CD4-positive, alpha-beta T cell (primary cell): ENCODE measurements around the gene PLEKHH3. TPM values are rescaled to one million over a fixed set of nuclear protein-coding genes. Genes with fewer than 3 reads are reported as not detected.
A peak's percentile ranks its signal among the peaks of the same experiment; 100 is the strongest.

Source experiments
- ATAC-seq: fragments of 200-7000 bp; cut with Tn5 transposase; one replicate; pipeline ENCODE4 v1.10.0; 2022; ENCODE audit warnings: mild to moderate bottlenecking; ENCODE audit not compliant: poor library complexity
- CTCF ChIA-PET: fragments of 350-600 bp; sonication (Branson Sonifier 250); formaldehyde crosslinking; loops from one replicate; lab custom pipeline; 2021; ENCODE audit warnings: antibody characterized with exemption, inconsistent platforms; lab: Charles Lee
- POLR2A ChIA-PET: fragments of 350-600 bp; sonication (Branson Sonifier 250); formaldehyde crosslinking; loops from one replicate; lab custom pipeline; 2021; ENCODE audit warnings: antibody characterized with exemption, inconsistent platforms; lab: Charles Lee
- DNase-seq, 14 experiments: peaks; one replicate each; pipeline ENCODE4 v3.0.0-alpha.2; 2013 to 2020; ENCODE audit warnings: mixed read lengths in 2 of 14
- H3K27ac ChIP-seq, 2 donors: one replicate each; pipeline versions ENCODE4 v1.5.1 to v1.7.0; 2013; ENCODE audit warnings: low read length in 2 of 2, low read depth in 1 of 2, mild to moderate bottlenecking in 1 of 2
- H3K27me3 ChIP-seq, 2 experiments: 1 replicate in 1 of 2; 2 replicates in 1 of 2; pipeline versions ENCODE4 v1.6.1 to v1.7.0; 2013; ENCODE audit warnings: low read length in 2 of 2, control low read depth in 1 of 2, mild to moderate bottlenecking in 1 of 2, moderate library complexity in 1 of 2; ENCODE audit not compliant: insufficient read depth in 2 of 2, control insufficient read depth in 1 of 2
- H3K36me3 ChIP-seq: one replicate; pipeline ENCODE4 v1.6.1; 2013; ENCODE audit warnings: low read length, control low read depth; ENCODE audit not compliant: insufficient read depth
- H3K4me1 ChIP-seq: one replicate; pipeline ENCODE4 v1.6.1; 2013; ENCODE audit warnings: low read length, control low read depth; ENCODE audit not compliant: insufficient read depth
- H3K4me3 ChIP-seq: one replicate; pipeline ENCODE4 v1.5.1; 2013; ENCODE audit warnings: mild to moderate bottlenecking, low read length, moderate library complexity
- H3K9me3 ChIP-seq, 2 experiments: 1 replicate in 1 of 2; 2 replicates in 1 of 2; pipeline versions ENCODE4 v1.6.1 to v1.7.0; 2013; ENCODE audit warnings: low read length in 2 of 2, mild to moderate bottlenecking in 2 of 2, control low read depth in 1 of 2, moderate library complexity in 1 of 2; ENCODE audit not compliant: control insufficient read depth in 1 of 2, insufficient read depth in 1 of 2
- H3K27ac Mint-ChIP-seq: one replicate; pipeline ENCODE4 v1.8.0; 2020; ENCODE audit warnings: mixed read lengths
- H3K27me3 Mint-ChIP-seq: one replicate; pipeline ENCODE4 v1.8.0; 2021; ENCODE audit warnings: mixed read lengths
- H3K36me3 Mint-ChIP-seq: one replicate; pipeline ENCODE4 v1.8.0; 2021; ENCODE audit warnings: low read depth, mixed read lengths
- H3K4me1 Mint-ChIP-seq: one replicate; pipeline ENCODE4 v1.8.0; 2021; ENCODE audit warnings: low read depth, mixed read lengths
- H3K4me3 Mint-ChIP-seq: one replicate; pipeline ENCODE4 v1.8.0; 2020; ENCODE audit warnings: mild to moderate bottlenecking, mixed read lengths
- H3K9me3 Mint-ChIP-seq: one replicate; pipeline ENCODE4 v1.8.0; 2020; ENCODE audit warnings: mixed read lengths
- intact Hi-C, 2 experiments: fragments of 100-400 bp; cut with DNase I in 1 of 2; cut with micrococcal nuclease in 1 of 2; formaldehyde crosslinking; loops; one replicate each; pipeline versions ENCODE4 v1.15.1 to v1.9.0; 2023 to 2025; cut with DNase I, micrococcal nuclease
- total RNA-seq, 174 experiments: library from RNA in 2 of 174; stranded (reverse) in 2 of 174; gene quantifications; one replicate each; pipeline ENCODE4 v1.2.3 and lab custom pipeline; 2021 to 2026
- TF ChIP-seq, protein P1 (sequence below): fragments of 200-600 bp; IDR thresholded peaks from one replicate; pipeline ENCODE4 v1.8.0; 2022; ENCODE audit warnings: antibody characterized with exemption, mild to moderate bottlenecking

The PLEKHH3 gene
- total RNA-seq, 2 experiments from 2014 or later, result 0.60 to 1.1 TPM

DNA sequence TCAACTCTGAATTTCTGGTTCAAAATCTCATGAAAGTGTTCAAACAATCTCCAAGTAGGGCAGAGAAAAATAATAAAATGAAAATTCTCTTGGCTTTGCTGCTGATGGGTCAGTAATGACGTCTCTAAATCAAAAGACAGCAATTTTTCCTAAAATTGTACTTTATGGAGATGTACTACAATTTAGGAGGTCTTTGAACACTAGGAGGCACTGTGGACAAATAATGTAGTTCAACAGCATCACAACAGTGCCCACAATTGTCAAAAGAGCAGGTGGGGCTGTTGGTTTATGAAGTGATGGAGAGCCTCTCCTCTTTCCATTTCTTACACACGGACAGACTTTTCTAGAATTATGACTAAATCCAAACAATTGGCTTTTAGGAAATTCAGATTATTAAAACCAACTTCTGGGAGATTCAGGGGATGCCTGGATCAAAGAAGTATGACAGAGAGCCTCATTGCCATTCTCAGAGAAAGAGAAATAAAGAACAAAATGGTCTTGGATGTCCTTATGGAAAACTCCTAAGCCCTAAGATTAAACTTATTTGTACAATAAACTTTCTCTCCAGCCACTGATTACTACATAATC, 44.3 kb upstream of the PLEKHH3 start:
- peaks cover 76% of the 10 kb centered on the region for H3K36me3 Mint-ChIP-seq
- H3K27me3 ChIP-seq, result no peaks in the 10 kb centered on the region
- no peaks in the 10 kb centered on the region for H3K9me3 ChIP-seq
- CTCF ChIA-PET, result interaction anchor here (0.7 to 1.0 kb wide), 2 partner anchors 43 to 51 kb away, joined by 3 read pairs; no protein-coding TSS in a partner anchor
- peaks cover 82% of the 10 kb centered on the region for H3K36me3 ChIP-seq
- intact Hi-C loops, result loop anchor here (1.0 to 10.0 kb wide), 4 partner anchors 42 to 474 kb away; partner anchors contain the start of gene BECN1 (in 1 of the 2)
- DNase-seq, result peak in 9 of 14 experiments; percentile 2 to 80 (median 27)
- H3K27ac Mint-ChIP-seq, result no peak overlapping the region
- no peaks in the 10 kb centered on the region for H3K4me1 Mint-ChIP-seq
- no peaks in the 10 kb centered on the region for H3K9me3 Mint-ChIP-seq
- peak; percentile 94 for ATAC-seq
- H3K4me3 Mint-ChIP-seq, result no peak overlapping the region
- H3K27me3 Mint-ChIP-seq, result no peaks in the 10 kb centered on the region
- H3K27ac ChIP-seq, result no peak overlapping the region
- no peak overlapping the region for H3K4me3 ChIP-seq
- TF ChIP-seq, protein P1, sequence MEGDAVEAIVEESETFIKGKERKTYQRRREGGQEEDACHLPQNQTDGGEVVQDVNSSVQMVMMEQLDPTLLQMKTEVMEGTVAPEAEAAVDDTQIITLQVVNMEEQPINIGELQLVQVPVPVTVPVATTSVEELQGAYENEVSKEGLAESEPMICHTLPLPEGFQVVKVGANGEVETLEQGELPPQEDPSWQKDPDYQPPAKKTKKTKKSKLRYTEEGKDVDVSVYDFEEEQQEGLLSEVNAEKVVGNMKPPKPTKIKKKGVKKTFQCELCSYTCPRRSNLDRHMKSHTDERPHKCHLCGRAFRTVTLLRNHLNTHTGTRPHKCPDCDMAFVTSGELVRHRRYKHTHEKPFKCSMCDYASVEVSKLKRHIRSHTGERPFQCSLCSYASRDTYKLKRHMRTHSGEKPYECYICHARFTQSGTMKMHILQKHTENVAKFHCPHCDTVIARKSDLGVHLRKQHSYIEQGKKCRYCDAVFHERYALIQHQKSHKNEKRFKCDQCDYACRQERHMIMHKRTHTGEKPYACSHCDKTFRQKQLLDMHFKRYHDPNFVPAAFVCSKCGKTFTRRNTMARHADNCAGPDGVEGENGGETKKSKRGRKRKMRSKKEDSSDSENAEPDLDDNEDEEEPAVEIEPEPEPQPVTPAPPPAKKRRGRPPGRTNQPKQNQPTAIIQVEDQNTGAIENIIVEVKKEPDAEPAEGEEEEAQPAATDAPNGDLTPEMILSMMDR, result peak; percentile 75
- H3K4me1 ChIP-seq, result no peaks in the 10 kb centered on the region
- POLR2A ChIA-PET, result no interaction called here

DNA sequence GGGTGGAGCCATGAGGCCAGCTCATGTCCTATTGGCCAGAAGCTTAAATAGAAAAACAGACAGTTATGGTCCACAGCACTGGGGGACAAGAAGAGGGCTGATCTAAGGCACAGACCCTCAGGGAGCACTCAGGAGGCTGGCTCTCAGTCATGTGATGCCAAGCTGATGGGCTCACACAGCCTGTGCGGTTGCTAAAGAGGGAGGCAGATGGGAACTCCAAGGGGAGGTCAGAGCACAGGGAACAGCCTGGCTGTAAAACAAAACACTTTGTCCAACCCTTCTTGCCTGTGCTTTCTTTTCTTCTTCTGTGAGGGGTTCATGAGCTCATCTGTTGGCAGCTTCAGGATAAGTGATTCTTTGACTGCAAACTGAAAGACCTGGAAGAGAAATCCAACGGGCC, 32.8 kb upstream of the PLEKHH3 start:
- Mint-ChIP-seq H3K4me1 (peaks cover 33% of the 10 kb centered on the region), H3K9me3 (no peaks in the 10 kb centered on the region), H3K27me3 (no peaks in the 10 kb centered on the region), H3K4me3 (no peak overlapping the region), H3K36me3 (peaks cover 92% of the 10 kb centered on the region), H3K27ac (no peak overlapping the region)
- Histone ChIP-seq H3K27me3 (no peaks in the 10 kb centered on the region), H3K4me1 (peaks cover 49% of the 10 kb centered on the region), H3K27ac (no peak overlapping the region), H3K36me3 (peaks cover 89% of the 10 kb centered on the region), H3K4me3 (no peak overlapping the region), H3K9me3 (no peaks in the 10 kb centered on the region)
- intact Hi-C loops, result no loop called here
- TF ChIP-seq, protein P1, result no peak
- CTCF ChIA-PET, result interaction anchor here (0.8 to 1.2 kb wide), 2 partner anchors 34 to 114 kb away, joined by 3 read pairs; partner anchors contain the start of gene BECN1
- DNase-seq (no peak), ATAC-seq (no peak)
- POLR2A ChIA-PET, result interaction anchor here (1.2 kb wide), 1 partner anchor 26 kb away, joined by 3 read pairs; no protein-coding TSS in a partner anchor

DNA sequence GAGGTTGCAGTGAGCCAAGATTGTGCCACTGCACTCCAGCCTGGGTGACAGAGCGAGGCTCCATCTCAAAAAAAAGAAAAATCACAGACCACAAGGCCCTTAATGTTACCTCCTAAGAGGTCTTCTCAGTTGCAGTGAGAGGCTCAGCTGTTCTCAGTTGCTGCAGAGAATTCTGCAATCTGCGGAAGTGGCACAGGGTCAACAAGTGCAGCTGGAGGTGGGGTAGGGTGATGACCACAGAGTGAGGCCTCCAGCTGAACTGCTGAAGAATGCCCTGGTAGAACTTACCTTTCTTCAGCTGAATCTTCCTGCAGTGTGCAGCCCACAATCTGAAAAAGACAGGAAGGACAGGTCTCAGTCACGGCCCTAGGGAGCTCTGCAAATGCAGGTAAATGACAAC, 31.8 kb upstream of the PLEKHH3 start:
- H3K9me3 Mint-ChIP-seq, result no peaks in the 10 kb centered on the region
- TF ChIP-seq, protein P1, result no peak
- H3K27ac Mint-ChIP-seq, result no peak overlapping the region
- H3K4me3 ChIP-seq, result no peak overlapping the region
- ChIA-PET POLR2A (interaction anchor here (0.7 to 1.2 kb wide), 2 partner anchors 25 to 26 kb away, joined by 3 read pairs; partner anchors contain the start of gene CNTNAP1), CTCF (no interaction called here)
- H3K4me1 Mint-ChIP-seq, result peaks cover 36% of the 10 kb centered on the region
- H3K27me3 ChIP-seq, result no peaks in the 10 kb centered on the region
- H3K36me3 ChIP-seq, result peaks cover 90% of the 10 kb centered on the region
- no peaks in the 10 kb centered on the region for H3K9me3 ChIP-seq
- peaks cover 58% of the 10 kb centered on the region for H3K4me1 ChIP-seq
- no peaks in the 10 kb centered on the region for H3K27me3 Mint-ChIP-seq
- DNase-seq, result peak in 1 of 14 experiments; percentile 27
- no peak overlapping the region for H3K4me3 Mint-ChIP-seq
- H3K27ac ChIP-seq, result no peak overlapping the region
- H3K36me3 Mint-ChIP-seq, result peaks cover 93% of the 10 kb centered on the region
- peak; percentile 22 for ATAC-seq
- intact Hi-C loops, result no loop called here
